GM18499 (cell line): ENCODE measurements around the gene SERINC5.
"Not testable (repeated sequence)": the region's sequence is repeated elsewhere in the genome, so short reads cannot be mapped to it uniquely, and the experiment has no call there.

ENCODE experiments used
- ATAC-seq: cut with Tn5 transposase; IDR thresholded peaks from one replicate; pipeline ENCODE4 v1.9.1; 2021; ENCODE audit warnings: moderate number of reproducible peaks; ENCODE audit not compliant: insufficient read depth, unreplicated experiment

The SERINC5 gene

DNA sequence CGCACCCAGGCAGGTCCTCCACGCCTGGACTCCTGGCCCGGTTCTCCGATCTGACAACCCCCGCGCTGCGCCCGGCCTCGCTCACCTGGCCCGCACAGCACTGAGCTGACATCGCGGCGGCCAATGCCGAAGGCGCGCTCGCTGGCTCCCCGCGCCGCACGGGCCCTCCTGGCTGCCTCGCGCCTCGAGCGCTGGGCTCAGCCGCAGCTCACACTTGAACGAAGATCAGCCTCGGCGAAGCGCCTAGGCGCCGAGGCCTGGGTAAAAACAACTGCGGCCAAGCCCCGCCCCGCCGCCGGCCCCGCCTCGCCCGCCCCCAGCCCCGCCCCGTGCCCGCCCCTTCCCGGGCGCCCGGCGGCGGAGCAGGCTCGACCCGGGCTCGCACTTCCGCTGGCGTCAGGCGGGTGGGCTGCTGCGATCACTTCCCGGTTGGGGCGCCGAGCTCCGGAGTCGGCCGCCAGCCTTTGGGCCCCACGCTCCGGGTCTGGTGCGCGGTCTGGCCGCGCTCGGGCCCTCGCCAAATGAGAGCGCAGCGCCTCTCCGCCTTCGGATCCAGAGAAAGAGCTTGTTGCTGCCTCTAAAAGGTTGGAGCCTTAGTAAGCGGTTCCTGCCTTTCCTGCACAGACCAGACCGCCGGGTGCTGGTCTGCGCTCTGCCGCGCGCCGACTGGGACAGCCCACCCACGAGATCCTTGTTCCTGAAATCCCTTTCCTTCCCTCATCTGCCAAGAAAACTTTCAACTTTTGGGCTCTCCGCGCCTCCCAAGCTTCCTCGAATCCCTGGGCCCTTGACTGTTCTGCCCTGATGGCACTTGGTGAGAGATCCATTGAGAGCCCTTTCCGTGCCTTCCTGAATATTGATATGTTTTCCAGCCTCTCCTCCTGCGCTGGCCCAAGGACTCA is at the start of gene SERINC5:
TSS of gene SERINC5 (minus strand) at position 238 of the 902 bp plus-strand sequence. CDS start at position 112, 126 bp downstream.
- peak; percentile 65 for ATAC-seq

DNA sequence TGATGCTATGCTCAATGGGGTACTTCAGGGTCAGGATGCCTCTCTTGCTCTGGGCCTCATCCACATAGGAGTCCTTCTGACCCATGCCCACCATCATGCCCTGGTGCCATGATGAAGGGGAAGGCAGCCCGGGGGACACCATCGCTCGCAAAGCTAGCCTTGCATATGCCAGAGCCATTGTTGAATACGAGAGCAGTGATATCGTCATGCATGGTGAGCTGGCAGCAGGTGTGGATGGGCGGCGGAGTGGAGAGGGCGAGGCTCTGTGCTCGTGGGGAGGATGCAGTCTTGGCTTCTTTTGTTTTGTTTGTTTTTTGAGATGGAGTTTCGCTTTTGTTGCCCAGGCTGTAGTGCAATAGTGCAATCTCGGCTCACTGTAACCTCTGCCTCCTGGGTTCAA is 46.8 kb upstream of the SERINC5 start:
- ATAC-seq, result no peak

DNA sequence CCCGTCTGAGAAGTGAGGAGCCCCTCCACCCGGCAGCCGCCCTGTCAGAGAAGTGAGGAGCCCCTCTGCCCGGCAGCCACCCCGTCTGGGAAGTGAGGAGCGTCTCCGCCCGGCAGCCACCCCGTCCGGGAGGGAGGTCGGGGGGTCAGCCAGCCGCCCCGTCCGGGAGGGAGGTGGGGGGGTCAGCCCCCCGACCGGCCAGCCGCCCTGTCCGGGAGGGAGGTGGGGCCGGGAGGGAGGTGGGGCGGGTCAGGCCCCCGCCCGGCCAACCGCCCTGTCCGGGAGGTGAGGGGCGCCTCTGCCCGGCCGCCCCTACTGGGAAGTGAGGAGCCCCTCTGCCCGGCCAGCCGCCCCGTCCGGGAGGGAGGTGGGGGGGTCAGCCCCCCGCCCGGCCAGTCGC is 45.5 kb upstream of the SERINC5 start:
- ATAC-seq, result not testable (repeated sequence)

DNA sequence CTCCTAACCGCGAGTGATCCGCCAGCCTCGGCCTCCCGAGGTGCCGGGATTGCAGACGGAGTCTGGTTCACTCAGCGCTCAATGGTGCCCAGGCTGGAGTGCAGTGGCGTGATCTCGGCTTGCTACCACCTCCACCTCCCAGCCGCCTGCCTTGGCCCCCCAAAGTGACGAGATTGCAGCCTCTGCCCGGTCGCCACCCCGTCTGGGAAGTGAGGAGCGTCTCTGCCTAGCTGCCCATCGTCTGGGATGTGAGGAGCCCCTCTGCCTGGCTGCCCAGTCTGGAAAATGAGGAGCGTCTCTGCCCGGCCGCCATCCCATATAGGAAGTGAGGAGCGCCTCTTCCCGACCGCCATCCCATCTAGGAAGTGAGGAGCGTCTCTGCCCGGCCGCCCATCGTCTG is 44.9 kb upstream of the SERINC5 start:
- not testable (repeated sequence) for ATAC-seq

DNA sequence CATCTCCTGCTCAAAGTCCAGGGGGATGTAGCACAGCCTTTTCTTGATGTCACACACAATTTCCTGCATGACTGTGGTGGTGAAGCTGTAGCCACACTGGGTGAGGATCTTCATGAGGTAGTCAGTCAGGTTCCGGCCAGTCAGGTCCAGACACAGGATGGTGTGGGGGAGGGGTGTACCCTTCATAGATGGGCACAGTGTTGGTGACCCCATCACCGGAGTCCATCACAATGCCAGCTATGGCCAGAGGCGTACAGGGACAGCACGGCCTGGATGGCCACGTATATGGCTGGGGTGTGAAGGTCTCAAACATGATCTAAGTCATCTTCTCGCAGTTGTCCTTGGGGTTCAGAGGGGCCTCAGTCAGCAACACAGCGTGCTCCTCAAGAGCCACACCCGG is 44.3 kb upstream of the SERINC5 start:
- ATAC-seq, result no peak

DNA sequence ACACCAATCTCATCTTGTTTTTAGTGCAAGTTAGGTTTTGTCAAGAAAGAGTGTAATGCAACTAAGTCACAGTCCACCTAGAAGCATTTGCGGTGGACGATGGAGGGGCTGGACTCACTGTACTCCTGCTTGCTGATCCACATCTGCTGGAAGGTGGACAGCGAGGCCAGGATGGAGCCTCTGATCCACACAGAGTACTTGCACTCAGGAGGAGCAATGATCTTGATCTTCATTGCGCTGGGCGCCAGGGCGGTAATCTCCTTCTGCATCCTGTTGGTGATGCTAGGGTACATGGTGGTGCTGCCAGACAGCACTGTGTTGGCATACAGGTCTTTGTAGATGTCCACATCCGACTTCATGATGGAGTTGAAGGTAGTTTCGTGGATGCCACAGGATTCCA is 43.8 kb upstream of the SERINC5 start:
- no peak for ATAC-seq

DNA sequence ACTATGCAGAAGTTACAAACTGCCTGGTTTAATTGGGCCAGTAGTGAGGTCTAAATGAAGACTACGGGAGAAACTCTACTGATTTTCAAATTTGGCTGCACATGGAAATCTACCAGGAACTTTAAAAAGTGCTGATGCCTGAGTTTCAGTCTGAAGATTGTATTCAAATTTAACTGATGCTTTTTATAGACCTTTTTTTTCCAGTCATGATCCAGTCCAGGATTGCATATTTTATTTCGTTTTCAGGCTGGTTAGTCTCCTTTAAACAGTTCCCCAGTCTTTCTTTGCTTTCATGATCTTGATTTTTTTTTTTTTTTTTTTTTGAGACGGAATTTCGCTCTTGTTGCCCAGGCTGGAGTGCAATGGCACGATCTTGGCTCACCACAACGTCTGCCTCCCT is 40.3 kb upstream of the SERINC5 start:
- ATAC-seq, result no peak

DNA sequence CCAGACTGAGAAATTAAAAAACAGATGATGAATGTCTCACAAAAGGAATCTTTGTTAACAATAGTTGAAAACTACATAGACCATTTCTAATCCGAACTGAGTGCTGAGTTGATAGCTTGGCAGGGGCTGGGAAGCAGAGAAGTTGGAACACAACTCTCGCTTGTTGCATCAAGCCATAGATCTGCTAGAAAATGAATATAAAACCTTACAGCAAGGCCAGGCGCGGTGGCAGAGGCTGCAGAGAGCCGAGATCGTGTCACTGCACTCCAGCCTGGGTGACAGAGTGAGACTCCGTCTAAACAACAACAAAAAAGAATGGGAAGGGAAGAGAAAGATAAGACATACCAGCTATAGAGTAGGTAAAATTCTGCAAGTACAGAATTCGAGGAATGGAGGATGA is 35.9 kb upstream of the SERINC5 start:
- no peak for ATAC-seq

DNA sequence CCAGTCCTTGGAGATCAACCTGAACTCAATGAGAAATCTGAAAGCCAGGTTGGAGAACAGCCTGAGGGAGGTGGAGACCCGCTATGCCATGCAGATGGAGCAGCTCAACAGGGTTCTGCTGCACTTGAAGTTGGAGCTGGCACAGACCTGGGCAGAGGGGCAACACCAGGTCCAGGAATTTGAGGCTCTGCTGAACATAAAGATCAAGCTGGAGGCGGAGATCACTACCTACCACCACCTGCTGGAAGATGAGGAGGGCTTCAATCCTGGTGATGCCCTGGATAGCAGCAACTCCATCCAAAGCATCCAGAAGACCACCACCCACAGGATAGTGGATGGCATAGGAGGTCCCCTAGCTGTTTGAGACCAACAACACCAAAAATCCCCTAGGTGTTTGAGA is 33.5 kb upstream of the SERINC5 start:
- ATAC-seq, result no peak

DNA sequence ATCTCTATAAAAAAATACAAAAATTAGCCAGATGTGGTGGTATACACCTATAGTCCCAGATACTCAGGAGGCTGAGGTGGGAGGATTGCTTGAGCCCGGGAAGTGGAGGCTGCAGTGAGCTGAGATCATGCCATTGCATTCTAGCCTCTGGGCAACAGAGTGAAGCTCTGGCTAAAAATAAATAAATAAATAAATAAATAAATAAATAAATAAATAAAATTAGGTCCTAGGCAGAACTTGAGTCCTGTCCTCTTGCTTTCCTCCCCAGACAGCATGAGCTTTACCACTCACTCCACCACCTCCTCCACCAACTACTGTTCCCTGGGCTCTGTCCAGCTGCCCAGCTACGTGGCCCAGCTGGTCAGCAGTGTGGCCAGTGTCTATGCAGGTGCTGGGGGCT is 32.3 kb upstream of the SERINC5 start:
- ATAC-seq, result no peak

DNA sequence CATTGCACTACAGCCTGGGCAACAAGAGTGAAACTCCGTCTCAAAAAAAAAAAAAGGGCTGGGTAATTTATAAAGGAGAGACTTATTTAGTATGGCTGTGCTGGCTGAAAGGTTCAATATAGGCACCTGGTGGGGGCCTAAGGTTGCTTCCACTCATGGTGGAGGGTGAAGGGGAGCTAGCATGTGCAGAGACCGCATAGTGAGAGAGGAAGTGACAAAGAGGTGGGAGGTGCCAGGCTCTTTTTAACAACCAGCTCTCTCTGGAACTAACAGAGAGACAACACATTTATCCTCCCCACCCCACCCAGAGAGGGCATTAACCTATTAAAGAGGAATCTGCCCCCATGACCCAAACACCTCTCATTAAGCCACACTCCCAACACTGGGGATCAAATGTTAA is 28.9 kb upstream of the SERINC5 start:
- no peak for ATAC-seq

DNA sequence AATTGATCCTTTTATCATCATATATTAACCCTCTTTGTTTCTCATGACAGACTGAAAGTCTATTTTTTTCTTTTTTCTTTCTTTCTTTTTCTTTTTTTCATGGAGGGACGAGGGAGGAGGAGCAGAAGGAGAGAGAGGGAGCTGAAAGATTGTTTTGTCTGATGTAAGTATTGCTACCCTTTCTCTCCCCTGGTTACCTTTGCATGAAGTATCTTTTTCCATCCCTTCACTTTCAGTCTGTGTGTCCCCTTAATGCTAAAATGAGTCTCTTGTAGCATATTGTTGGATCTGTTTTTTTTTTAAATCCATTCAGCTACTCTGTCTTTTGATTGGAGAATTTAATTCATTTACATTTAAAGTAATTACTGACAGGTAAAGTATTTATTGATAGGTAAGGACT is 27.5 kb upstream of the SERINC5 start:
- ATAC-seq, result no peak

DNA sequence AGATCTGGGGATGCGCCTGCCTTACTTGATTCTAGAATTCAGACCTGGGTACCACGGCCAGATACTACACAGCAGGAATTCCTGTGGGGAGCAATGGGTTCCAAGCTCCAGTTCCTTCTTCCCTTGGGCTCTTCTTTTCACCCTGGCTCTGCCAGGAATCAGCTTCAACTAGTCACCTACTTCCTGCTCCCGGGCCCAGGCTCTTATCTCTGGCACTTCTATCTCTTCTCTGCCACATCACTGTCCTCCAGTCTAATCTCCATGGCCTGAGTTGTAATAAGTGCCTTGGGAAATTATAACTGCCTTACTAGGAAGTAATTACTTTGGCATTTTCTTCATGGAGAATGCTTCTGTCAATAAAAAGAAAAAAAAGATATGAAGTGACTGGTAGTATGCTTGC is 26.2 kb upstream of the SERINC5 start:
- ATAC-seq, result no peak

DNA sequence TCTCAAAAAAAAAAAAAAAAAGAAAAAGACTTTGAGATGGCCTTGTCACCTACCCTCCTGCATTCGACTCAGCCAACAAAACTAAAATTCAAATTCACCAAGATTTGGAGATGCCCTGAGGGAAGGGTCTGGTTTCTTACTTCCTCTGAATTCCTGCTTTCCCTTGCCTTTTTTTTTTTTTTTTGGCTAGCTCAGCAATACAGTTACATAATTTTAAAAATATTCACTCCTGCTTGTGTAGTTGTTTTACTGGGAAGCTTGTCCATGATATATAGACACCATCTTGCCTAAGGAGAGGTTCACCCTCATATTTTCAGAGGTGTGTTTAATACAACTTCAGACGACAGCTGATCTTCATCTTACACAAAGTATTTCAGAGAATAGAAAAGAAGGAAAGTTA is 21.3 kb upstream of the SERINC5 start:
- ATAC-seq, result no peak

DNA sequence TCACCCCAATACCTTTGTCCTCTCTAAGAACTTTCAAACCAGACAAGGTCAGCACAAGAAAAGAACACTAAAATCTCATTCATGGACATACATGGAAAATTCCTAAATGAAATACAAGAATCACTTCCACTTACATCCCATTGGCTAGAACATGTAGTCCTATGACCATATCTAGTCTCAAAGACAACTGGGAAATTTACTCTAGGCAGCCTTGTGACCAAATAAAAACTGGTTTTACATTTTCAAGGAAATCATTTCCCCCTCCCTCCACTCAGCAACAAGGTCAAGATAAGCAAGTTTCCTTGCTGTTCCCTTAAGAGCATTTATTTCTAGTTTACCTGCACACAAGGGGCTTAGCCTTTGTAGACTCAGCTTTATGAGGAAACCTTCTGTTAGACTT is 20.3 kb upstream of the SERINC5 start:
- no peak for ATAC-seq

DNA sequence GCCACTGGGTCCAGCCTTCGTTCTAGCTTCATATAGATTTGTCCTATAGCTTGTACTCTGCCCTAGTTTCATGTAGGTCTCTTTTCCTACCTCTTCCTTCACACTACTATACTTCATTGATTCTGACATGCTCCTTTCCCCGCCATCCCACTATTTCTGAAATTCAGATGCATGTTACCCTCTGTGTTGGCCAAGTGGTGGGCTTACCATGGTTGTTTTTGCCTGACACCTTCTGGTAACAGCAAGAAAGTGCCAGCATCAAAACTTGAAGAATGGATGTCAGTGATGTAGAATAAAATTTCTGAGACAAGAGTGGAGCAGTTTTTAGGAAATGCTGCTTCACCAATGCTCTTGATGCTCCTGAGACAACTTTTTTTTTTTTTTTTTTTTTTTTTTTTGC is 19.5 kb upstream of the SERINC5 start:
- ATAC-seq, result no peak

DNA sequence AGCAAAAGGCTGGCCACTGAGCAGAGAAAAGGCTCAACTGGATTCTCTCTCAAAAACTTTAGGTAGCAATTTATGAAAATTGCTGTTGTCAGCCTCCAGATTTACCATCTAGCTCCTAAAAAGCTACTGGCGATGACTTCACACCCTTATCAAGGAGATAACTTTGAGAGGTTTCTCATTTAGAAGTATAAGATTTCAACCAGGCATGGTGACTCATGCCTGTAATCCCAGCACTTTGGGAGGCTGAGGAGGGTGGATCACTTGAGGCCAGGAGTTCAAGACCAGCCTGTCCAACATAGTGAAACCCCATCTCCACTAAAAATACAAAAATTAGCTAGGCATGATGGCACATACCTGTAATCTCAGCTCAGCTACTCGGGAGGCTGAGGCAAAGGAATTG is 14.7 kb upstream of the SERINC5 start:
- ATAC-seq, result not testable (repeated sequence)

DNA sequence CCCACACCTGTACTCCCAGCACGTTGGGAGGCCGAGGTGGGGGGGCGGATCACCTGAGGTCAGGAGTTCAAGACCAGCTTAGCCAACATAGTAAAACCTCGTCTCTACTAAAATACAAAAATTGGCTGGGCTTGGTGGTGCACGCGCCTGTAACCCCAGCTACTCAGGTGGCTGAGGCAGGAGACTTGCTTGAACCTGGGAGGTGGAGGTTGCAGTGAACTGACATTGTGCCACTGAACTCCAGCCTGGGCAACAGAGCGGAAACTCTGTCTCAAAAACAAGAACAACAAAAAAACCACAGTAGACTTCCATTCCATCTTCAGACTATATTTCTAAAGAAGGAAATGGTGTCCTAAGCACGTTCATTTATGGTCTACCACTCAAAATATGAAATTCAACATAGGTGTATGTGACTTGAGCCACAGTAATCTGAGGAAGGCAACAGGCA is 14.2 kb upstream of the SERINC5 start:
- ATAC-seq, result no peak

DNA sequence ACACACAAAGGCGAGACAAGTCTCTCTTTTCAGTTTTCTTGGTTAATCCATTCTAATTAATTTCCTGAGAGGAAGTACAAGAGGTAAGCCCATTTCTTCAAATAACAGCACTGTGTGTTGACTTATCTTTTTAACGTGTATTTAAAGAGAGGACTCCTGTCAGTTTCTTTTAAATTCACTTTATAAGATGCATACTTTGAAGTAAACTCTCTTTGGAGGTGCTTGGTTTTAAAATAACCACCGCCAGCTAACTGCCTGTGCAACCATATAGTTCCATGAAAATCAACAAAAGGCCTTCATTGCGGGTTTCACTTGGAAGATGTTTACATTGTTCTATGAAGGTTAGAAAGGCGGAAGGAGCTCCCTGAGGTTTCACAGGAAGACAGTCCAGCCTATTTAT is 13.1 kb upstream of the SERINC5 start:
- ATAC-seq, result no peak

DNA sequence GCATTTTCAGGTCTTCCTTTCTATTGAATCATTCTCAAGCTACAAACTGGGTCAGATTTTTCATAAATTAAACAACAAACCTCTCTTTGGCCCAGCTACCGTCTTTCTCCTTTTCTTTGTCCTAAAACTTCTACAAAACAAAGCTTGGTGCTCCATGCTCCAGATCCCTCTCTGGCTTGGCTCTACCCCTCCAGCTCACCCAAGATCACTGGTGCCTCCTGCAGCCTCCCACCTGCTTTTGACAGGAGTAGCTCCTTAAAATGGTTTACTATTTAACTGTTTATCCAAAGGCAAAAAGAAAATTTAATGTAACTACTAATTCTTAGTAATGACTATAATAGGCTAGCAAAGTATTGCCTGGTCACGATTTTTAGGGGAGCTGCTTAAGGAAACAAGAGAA is 10.7 kb upstream of the SERINC5 start:
- ATAC-seq, result no peak

DNA sequence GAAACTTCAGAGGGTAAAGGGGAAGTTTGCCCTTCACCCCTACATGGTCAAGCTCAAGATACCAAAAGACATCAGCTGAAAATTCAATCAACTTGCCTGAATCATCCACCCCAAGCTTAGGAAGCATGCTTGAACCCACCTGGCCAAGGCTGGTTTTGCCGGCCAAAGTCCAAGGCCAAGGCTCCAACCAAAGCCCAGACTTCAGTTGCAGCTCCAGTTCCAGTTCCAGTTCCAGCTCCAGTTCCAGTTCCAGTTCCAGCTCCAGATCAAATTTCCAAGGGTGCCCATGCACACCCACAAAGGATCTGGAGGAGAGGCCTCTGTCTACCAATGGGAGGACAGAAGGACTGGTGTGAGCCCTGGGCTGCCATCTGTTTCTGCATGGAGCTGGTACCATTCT is 4.6 kb upstream of the SERINC5 start:
- no peak for ATAC-seq

DNA sequence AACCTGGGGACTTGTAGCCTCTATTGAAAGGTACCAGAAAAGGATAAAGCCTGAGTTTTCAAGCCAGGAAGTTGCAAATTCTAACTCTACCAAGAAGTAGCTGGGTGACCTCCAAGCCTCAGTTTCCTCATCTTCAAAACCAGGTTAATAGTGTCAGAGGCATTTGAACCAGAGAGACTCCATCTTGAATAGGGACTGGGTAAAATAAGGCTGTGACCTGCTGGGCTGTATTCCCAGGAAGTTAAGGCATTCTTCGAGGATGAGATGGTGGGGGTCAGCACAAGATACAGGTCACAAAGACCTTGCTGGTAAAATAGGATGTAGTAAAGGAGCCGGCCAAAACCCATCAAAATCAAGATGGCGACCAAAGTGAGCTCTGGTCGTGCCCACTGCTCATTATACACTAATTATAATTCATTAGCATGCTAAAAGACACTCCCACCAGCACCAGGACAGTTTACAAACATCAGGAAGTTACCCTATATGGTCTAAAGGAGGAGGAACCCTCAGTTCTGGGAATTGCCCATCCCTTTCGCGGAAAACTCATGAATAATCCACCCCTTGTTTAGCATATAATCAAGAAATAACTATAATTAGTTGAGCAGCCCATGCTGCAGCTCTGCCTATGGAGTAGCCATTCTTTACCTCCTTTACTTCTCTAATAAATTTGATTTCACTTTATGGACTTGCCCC is 3.8 kb upstream of the SERINC5 start:
- no peak for ATAC-seq
